GM23248 (cell line): Measurements from ENCODE around the gene SLC25A11.

ENCODE experiments used
- EZH2 ChIP-seq: fragments of 200-600 bp; sonication (generic); IDR thresholded peaks from 2 replicates; pipeline ENCODE4 v1.6.1; 2018; ENCODE audit warnings: antibody characterized with exemption, mild to moderate bottlenecking; ENCODE audit not compliant: insufficient read depth, poor library complexity, severe bottlenecking
- EZH2phosphoT487 ChIP-seq: fragments of 200-600 bp; sonication (generic); IDR thresholded peaks from 2 replicates; pipeline ENCODE4 v1.6.1; 2018; ENCODE audit warnings: antibody characterized with exemption, moderate library complexity, mild to moderate bottlenecking, low read depth; ENCODE audit not compliant: insufficient read depth

- TF ChIP-seq EZH2: no peak
- no peak for TF ChIP-seq EZH2phosphoT487
These were observed 34.3 kb upstream of the SLC25A11 start for GRCh38 chr17:4974115-4974670.
